ENCODE data around the gene TRIM36.

TRIM36 gene

DNA sequence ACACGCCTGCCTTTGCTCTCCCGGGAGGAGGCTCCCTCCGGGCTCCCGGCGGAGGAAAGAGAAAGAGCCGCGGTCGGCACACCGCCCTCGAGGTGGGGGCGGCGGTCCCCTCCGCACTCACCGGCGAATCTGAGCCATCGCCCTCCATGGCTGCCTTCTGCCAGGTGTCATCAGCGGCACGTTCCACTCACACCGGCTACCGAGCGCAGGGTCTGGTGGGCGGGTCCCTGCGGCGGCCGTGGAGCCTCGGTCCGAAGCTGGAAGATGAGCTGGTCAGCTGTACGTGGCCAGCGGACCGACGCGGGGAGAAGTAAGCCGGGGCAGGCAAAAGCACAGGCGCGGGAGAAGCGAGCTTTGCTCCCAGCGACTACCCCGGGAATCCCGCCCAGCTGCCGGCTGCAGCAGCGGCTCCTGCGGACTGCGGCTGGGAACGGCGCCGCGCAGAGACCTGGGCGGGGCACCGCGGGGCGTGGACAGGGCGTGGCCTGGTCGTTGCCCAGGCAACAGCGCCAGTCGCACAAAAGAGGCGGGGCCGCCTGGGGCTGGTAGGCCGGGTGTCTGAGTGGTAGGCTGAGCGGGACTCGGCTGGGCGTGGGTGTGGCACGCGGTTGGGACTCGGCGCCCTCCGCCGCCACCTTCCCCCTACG is at the start of gene TRIM36:
Gene TRIM36 (minus strand): TSS at position 422 of the 647 bp plus-strand sequence. CDS start 274 bp downstream, at position 148.
- DNase-seq (ENCODE audit: low read depth in 2 of 2) = peak; percentile 87 to 91

DNA sequence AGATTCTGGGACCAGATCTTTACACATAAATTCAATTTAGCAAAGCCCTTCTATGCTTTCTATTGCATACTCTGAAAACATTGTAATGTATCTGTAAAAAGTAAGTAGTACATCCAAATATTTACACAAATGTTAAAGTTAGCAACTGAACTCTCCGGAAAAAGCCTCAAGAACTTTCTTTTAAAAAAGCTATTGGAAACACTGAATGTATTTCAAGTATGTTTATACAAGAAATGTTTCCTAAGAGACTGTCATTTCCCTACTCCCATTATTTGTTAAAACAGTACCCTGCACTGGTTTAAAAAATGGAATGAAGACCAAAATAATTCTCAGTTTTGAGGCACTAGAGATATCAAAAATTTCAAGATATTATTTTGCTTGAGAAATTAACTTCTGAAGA is 44.8 kb upstream of the TRIM36 start:
- no peak for DNase-seq (ENCODE audit: low read depth in 2 of 2)

DNA sequence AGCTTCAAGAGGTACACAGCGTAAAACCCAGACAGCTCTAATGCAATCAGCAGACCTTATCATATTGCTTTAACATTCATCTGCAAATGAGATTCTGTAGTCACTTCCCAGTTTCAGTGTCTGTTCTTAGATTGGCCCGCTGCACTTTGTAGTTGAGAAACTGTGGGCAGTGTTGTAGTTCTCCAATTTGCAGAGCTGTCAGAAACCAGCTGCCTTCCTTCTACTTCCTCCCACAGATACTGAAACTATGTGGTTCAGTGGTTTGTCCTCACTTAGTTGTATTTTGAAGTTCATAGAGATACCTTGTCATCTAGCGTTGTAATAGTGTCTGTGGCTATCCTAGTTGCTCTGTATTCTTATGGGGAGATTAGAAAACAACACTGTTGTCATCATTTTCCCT is 39.6 kb upstream of the TRIM36 start:
- peak; percentile 34 to 46 for DNase-seq (ENCODE audit: low read depth in 2 of 2)

- DNase-seq (ENCODE audit: low read depth in 2 of 2) = no peak
Observed at GRCh38 chr5:115202952-115203351, 33.2 kb upstream of the TRIM36 start.

DNA sequence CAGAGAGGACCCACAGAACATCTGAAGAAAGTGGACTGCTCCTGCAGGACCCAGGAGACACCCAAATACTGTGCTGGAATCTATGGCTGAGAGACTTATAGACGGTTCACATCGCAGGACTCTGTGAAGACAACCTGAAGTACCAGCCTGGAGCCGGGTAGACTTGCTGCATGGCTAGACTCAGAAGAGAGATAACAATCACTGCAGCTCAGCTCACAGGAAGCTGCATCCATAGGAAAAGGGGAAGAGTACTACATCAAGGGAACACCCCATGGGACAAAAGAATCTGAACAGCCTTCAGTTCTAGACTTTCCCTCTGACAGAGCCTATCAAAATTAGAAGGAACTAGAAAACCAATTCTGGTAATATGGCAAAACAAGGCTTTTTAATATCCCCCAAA is 26.5 kb upstream of the TRIM36 start:
- DNase-seq (ENCODE audit: low read depth in 2 of 2) = no peak

DNA sequence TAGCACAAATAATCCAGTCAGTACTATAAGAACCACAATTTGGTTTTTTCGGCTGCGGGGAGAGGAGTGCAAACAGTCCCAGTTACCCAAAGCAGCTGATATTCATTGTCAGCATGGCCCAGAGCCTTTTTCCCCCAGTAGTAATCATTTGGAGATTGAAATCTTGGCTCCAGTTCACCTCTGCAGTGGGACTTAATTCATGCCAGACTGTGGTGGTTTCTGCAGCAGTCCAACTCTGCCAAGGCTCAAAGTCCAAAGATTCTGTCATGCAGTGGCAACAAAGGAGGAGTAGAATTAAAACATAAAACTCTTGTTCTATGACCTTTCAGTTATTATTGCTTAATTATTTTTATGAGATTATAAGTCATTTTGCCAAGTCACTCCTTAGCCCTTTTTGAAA is 25.0 kb upstream of the TRIM36 start:
- no peak for DNase-seq (ENCODE audit: low read depth in 2 of 2)

DNA sequence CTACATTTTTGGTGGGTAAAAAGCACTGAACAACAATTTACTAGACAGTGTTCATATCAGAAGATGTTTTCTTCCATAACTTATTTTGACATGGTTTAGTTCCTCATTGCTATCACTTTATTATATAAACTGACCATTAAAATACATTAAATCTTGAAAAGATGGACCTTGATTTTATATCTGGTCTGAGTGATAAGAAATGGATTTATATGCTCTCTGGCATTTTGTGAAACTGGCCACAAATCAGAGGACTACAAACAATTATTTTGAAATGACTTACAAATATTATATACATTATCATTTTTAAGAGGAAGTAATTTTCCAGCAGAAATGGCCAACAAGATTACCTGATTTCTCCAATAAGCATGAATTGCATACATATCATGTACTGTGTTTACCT is 23.6 kb upstream of the TRIM36 start:
- DNase-seq (ENCODE audit: low read depth in 2 of 2) = no peak

- DNase-seq (ENCODE audit: low read depth in 2 of 2) = no peak
Observed at GRCh38 chr5:115192098-115192497, 22.4 kb upstream of the TRIM36 start.

DNA sequence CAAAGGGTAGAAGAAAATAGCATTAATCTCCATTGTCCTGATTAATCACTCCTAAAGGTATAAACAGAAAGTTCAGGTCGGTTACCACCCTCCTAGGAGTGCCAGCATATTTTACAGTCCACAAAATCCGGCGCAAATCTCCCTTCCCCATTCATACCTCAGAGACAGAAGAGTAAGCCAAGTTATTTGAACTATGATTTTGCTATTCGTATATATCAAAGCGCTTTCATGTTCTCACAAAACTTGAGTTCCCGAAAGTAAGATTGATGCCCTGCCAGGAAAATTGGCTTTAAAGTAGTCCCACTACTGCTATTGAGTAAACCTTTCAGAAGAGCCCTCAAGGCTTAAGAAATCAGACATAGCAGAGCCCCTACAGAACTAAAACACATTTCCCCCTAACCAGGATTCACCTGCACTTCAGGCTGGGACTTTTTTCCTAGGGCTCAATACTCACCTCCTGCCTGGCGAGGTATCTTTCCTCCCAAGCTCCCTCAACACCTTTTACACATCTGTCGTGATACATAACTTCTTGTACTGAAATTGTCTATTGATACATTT is 21.8 kb upstream of the TRIM36 start:
- DNase-seq (ENCODE audit: low read depth in 2 of 2) = no peak

GRCh38 chr5:115190388-115190787 is 20.7 kb upstream of the TRIM36 start:
- DNase-seq (ENCODE audit: low read depth in 2 of 2) = no peak

DNA sequence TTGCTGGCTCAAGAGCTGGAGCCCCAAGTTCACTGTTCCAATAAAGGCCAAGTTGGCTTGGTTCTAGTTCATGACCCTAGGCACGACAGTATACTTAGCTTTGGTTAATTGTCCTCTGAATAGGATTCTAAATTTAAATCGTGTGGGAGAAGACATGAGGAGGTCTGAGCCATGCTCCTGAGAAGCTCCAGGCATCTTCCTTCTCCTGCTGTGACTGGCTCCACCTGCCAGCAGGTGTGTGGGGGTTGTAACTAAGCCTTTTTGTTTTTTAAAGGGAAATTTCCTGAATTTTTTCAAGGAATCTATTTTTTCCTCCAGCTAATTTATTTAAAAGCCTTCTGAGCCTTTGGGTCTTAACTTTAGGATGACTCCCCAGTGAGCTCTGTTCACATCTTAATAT is 20.2 kb upstream of the TRIM36 start:
- no peak for DNase-seq (ENCODE audit: low read depth in 2 of 2)

GRCh38 chr5:115186794-115187193 is 17.1 kb upstream of the TRIM36 start:
- no peak for DNase-seq (ENCODE audit: low read depth in 2 of 2)

DNA sequence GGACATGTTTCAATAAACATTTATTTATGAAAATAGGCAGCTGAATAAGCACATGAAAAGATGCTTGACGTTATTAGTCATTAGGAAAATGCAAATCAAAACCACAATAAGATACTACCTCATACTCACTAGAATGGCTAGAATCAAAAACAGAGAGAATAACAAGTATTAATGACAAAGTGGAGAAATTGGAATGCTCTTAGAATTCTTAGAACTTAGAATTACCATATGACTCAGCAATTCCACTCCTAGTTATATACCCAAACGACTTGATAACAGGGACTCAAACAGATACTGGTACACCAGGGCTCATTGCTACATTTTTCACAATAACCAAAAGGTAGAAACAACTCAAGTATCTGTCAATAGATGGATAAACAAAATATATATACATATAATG is 15.1 kb upstream of the TRIM36 start:
- DNase-seq (ENCODE audit: low read depth in 2 of 2) = no peak

DNA sequence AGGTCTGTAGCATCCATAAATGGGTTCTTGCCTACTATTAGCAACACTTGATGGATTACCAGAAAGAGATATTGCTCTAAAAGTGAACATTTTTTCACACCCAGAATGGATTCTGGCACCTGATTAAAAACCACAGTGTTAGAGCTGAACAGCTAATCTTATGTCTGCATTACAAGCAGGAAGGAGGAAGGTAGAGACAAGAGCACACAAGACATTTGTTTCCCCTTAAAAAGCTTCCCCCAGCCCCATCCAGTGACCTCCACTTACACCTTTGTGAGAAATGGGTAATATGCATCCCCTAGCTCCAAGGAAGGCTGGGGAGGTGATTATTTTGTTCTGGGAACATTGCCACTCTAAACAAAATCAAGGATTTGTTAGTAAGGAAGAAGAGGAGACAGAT is 12.0 kb upstream of the TRIM36 start:
- no peak for DNase-seq (ENCODE audit: low read depth in 2 of 2)

GRCh38 chr5:115180165-115180709 is 10.5 kb upstream of the TRIM36 start:
- no peak for DNase-seq (ENCODE audit: low read depth in 2 of 2)

- DNase-seq (ENCODE audit: low read depth in 2 of 2) = no peak
Observed at GRCh38 chr5:115179394-115180164, 9.9 kb upstream of the TRIM36 start.

GRCh38 chr5:115179030-115179393 is 9.3 kb upstream of the TRIM36 start:
- no peak for DNase-seq (ENCODE audit: low read depth in 2 of 2)

DNA sequence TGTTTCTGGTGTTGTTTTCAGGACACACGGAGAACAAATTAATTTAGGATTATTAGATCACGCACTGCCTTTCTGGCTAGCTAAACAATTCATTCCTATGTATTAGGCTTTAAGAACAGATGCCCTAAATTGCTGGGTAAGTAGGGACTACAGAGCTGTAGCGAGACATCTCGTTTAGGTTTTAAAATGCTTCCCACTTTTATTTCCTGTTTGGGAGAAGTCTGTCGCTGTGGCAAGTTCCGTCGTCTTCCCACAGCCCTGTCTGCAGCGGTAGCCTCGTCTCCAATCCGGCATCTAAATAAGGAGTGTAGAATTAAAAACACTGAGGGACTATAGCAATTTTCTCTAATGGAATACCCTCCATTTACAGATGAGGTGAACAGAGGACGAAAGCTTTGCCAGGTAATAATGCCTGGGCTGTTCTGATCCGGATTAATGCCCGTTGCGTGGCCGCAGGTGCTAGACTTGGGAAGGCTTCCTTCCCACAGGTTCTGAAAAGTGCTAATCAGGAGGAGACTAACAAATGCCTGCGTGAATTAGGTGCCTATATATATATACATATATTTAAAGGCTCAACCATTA is 1.3 kb upstream of the TRIM36 start:
- no peak for DNase-seq (ENCODE audit: low read depth in 2 of 2)

DNA sequence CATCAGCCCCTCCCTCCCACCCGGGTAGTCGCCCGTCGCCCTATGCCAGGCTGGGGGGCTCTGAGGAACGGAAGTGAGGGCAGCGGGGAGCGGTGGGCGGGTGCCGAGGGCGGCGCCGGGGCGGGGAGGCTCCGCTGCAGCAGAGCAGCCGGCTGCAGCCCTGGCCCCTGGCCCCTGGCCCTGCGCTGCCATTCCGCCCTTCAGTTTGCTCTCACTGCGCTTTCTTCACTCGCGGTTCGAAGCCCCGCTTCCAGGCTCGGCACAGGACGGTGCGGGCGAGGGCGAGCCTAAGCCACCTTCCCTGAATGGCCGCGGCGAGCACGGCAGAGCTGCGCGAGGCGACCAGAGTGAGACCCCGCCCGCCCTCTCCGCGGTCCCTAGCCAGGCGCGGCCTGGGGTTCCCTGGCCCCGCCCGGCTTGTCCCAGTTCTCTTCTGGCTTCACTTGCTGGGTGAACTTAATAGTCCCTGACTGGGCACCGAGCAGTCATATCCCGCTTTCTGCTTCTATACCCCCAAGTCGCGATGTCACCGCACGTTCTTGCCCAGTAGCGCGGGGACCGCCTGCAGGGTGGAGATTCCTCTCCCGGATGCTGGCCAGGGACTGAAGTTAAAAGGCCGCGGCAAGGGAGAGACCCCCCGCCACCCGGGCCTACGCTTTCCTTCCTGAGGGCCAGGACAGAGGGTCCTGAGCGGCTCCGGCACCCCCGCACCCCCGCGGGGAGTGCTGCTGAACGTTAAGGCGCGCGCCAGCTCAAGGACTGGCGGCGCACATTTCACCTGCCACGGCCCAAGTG is 623 bp upstream of the TRIM36 start:
- DNase-seq (ENCODE audit: low read depth in 2 of 2) = peak in 1 of 2 donors; percentile 15

- no peak for DNase-seq (ENCODE audit: low read depth in 2 of 2)
Observed at GRCh38 chr5:115168829-115169486, 750 bp downstream of the TRIM36 start.

DNA sequence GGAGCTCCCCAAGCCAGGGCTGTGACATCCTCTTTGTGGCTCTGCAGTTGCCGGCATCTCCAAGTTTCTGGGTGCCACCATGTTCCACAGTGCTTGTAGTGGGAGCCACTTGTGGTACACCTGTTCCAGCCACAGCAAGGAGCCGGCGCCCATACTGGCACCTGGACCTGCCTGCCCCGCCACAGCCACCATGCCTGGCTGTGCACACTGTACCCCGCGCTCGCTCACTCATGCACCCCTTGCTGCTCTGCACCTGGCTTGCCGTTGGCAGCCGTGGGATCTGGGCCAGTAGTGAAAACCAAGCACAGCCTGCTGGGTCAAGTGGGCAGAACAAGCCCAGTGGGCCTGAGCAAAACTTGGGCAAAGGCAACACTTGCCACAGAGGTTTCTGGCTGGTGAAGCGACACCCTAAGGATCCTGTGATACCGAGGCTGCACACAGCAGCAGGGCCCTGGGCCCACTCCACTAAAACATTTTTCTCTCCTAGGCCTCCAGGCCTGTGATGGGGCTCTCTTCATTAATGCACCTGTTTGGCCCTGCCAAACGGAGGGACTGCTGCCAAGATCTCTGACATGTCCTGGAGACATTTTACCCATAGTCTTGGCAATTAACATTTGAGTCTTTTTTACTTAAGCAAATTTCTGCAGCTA is 2.8 kb downstream of the TRIM36 start:
- no peak for DNase-seq (ENCODE audit: low read depth in 2 of 2)

Measured in stimulated activated CD8-positive, alpha-beta memory T cell treated with anti-CD3 and anti-CD28 coated beads, Interleukin-15, amount 100 ng/mL, for 48 hours (primary cell).